ENCODE measurements around the gene SHC3.

DNA sequence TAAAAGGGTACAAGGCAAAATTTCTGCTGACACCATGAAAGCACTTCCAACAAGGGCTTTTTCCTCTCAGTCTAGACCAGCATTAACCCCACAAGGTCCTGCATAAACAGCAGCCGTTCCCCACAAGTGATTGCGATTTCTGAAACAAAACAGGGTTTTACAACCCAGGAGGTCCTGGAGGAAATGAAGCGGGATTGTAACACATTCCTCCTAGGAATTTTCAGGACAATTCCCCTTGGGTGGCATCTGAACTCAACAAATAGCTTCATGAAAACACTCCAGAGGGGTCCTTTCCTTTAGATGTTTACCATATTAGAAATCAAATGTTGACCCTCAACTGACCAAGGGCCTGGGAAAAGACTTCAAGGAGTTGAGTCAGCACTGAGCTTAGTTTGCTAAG lies 36.7 kb upstream of the SHC3 start:
- TF ChIP-seq, protein P1, sequence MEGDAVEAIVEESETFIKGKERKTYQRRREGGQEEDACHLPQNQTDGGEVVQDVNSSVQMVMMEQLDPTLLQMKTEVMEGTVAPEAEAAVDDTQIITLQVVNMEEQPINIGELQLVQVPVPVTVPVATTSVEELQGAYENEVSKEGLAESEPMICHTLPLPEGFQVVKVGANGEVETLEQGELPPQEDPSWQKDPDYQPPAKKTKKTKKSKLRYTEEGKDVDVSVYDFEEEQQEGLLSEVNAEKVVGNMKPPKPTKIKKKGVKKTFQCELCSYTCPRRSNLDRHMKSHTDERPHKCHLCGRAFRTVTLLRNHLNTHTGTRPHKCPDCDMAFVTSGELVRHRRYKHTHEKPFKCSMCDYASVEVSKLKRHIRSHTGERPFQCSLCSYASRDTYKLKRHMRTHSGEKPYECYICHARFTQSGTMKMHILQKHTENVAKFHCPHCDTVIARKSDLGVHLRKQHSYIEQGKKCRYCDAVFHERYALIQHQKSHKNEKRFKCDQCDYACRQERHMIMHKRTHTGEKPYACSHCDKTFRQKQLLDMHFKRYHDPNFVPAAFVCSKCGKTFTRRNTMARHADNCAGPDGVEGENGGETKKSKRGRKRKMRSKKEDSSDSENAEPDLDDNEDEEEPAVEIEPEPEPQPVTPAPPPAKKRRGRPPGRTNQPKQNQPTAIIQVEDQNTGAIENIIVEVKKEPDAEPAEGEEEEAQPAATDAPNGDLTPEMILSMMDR (conservative IDR thresholded peaks at IDR 0.05; ENCODE audit: low read length), result no peak
- TF ChIP-seq EZH2phosphoT487 (IDR thresholded peaks at IDR 0.05; ENCODE audit: borderline replicate concordance, low read depth, low read length), result no peak
